Esophagus (tissue), 2 donors: ENCODE results near the gene PTPN3. TPM values are rescaled to one million over a fixed set of nuclear protein-coding genes. Genes with fewer than 3 reads are reported as not detected.
"Not testable (repeated sequence)": the region's sequence is repeated elsewhere in the genome, so short reads cannot be mapped to it uniquely, and the experiment has no call there.

Source experiments
- H3K27ac ChIP-seq, 2 donors: one replicate each; pipeline ENCODE4 v1.5.1; 2013; ENCODE audit warnings: low read depth in 2 of 2, mild to moderate bottlenecking in 2 of 2, inconsistent platforms in 1 of 2, low read length in 1 of 2, moderate library complexity in 1 of 2
- H3K27me3 ChIP-seq, 2 donors: one replicate each; pipeline ENCODE4 v1.6.1; 2013; ENCODE audit warnings: low read length in 2 of 2, control low read depth in 1 of 2, mild to moderate bottlenecking in 1 of 2; ENCODE audit not compliant: insufficient read depth in 2 of 2, control insufficient read depth in 1 of 2
- H3K36me3 ChIP-seq, 2 donors: one replicate each; pipeline ENCODE4 v1.6.1; 2013; ENCODE audit warnings: low read length in 1 of 2; ENCODE audit not compliant: control insufficient read depth in 2 of 2, insufficient read depth in 2 of 2
- H3K4me1 ChIP-seq, 2 donors: one replicate each; pipeline ENCODE4 v1.6.1; 2013; ENCODE audit warnings: low read length in 1 of 2; ENCODE audit not compliant: control insufficient read depth in 2 of 2, insufficient read depth in 2 of 2
- H3K4me3 ChIP-seq, 2 donors: one replicate each; pipeline ENCODE4 v1.5.1; 2013; ENCODE audit warnings: low read length in 2 of 2, mild to moderate bottlenecking in 2 of 2, low read depth in 1 of 2, moderate library complexity in 1 of 2
- H3K9me3 ChIP-seq, 2 donors: one replicate each; pipeline ENCODE4 v1.6.1; 2013; ENCODE audit warnings: mild to moderate bottlenecking in 2 of 2, low read depth in 1 of 2, low read length in 1 of 2, moderate library complexity in 1 of 2; ENCODE audit not compliant: control insufficient read depth in 2 of 2, insufficient read depth in 1 of 2
- WGBS, 2 donors: extraction: QIAGEN DNeasy Blood & Tissue Kit; methylation state at CpG; one replicate each; pipeline ENCODE4 v1.1.7; 2013; 5-methylcytosine and 5-hydroxymethylcytosine counted together
- polyA plus RNA-seq, 2 donors: library from polyadenylated mRNA; stranded (reverse); fragments of 200-250 nt; gene quantifications; one replicate each; pipeline ENCODE4 v1.2.3, GENCODE V29; 2013
- donor health status: healthy with polysubstance abuse.
- donor health status: Bipolar disorder and iron deficiency.

PTPN3 gene, protein sequence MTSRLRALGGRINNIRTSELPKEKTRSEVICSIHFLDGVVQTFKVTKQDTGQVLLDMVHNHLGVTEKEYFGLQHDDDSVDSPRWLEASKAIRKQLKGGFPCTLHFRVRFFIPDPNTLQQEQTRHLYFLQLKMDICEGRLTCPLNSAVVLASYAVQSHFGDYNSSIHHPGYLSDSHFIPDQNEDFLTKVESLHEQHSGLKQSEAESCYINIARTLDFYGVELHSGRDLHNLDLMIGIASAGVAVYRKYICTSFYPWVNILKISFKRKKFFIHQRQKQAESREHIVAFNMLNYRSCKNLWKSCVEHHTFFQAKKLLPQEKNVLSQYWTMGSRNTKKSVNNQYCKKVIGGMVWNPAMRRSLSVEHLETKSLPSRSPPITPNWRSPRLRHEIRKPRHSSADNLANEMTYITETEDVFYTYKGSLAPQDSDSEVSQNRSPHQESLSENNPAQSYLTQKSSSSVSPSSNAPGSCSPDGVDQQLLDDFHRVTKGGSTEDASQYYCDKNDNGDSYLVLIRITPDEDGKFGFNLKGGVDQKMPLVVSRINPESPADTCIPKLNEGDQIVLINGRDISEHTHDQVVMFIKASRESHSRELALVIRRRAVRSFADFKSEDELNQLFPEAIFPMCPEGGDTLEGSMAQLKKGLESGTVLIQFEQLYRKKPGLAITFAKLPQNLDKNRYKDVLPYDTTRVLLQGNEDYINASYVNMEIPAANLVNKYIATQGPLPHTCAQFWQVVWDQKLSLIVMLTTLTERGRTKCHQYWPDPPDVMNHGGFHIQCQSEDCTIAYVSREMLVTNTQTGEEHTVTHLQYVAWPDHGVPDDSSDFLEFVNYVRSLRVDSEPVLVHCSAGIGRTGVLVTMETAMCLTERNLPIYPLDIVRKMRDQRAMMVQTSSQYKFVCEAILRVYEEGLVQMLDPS
- polyA plus RNA-seq: 10 to 100 TPM; 14.7 to 29.2 TPM

DNA sequence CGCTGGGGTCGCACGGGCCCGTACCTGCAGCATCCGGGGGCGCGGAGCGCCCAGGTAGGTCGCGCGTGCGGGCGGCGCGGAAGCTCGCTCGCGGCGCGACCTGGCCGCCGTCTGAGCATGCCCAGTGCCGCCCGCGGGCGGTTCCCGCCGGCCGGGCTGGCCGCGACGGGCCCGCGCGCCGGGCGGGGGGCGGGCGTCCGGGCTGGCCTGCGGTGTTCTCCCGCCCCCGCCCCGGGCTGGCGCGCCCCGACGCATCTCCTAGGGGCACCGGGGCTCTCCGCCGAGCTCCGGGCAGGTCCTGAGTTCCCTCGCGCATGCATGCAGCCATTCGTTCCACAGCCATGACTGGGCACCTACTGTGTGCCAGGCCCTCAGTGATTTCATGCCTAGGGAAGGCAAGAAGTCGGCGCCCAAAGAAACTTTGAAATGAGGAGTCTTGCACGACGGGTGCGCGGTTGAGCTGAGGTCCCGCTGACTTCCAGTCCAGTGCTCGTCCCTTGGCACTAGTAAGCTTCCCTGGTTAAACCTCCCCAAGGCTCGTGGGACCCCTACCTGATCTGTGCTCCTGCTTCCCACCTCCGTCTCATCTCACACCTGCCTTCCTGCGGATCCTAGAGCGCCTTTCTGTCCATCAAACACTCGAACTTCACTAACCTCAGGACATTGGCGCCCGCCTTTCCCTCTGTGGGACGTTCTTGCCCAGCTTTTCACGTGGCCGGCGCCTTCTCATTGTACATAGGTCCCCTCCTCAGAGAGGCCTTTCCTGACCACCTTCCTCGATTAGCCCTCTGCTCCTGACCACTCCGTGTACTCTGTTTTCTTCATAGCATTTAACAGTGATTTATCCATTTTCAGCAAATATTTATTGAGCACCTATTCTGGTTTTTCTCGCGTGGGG, at the start of gene PTPN3:
TSS of gene PTPN3 (minus strand) at position 113 of the 898 bp plus-strand sequence. CDS start 34,873 bp downstream, outside the sequence.
- Histone ChIP-seq H3K27me3 (no peaks in the 10 kb centered on the region), H3K36me3 (peaks cover 0 to 9% of the 10 kb centered on the region in 2 donors), H3K9me3 (no peaks in the 10 kb centered on the region), H3K27ac (peak within 1 kb of the TSS; percentile 57 to 85), H3K4me1 (peaks cover 3% of the 10 kb centered on the region in 2 donors), H3K4me3 (peak within 1 kb of the TSS; percentile 73 to 80)
- 11% methylated on average over 66 to 78 of the region's 78 CpGs for WGBS, 2 donors

DNA sequence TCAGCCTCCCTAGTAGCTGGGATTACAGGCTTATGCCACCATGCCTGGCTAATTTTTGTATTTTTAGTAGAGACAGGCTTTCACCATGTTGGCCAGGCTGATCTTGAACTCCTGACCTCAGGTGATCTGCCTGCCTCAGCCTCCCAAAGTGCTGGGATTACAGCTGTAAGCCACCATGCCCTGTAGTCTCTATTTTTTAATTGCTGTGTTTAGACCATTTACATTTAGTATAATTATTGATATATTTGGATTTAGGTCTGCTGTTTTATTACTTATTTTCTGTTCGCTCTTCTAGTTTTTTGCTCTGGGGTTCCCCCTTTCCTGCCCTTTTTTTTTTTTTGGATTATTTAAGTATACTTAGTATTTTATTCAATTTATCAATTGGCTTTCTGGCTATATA, 46.8 kb upstream of the PTPN3 start:
- not testable (repeated sequence) for H3K27ac ChIP-seq, H3K4me3 ChIP-seq, H3K27me3 ChIP-seq, H3K4me1 ChIP-seq, H3K36me3 ChIP-seq, H3K9me3 ChIP-seq
- 96 to 97% methylated on average over 1 of the region's 1 CpG for WGBS, 2 donors

DNA sequence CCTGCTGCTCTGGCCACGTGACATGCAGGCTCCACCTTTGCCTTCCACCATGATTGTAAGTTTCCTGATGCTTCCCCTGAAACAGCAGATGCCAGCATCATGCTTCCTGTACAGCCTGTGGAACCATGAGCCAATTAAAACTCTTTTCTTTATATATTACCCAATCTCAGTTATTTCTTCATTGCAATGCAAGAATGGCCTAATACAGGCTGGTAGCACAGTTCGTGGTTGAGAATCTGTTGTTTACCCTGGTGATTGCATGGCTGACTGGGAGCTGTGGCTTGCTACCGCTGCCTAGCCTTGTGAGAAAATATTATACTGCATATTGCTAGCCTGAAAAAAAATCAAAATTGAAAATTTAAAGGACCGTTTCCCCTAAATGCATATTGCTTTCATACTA, 44.8 kb upstream of the PTPN3 start:
- Histone ChIP-seq H3K36me3 (no peaks in the 10 kb centered on the region), H3K27me3 (no peaks in the 10 kb centered on the region), H3K4me1 (no peaks in the 10 kb centered on the region), H3K4me3 (no peak overlapping the region), H3K27ac (no peak overlapping the region), H3K9me3 (peaks cover 2 to 4% of the 10 kb centered on the region in 2 donors)
- WGBS, 2 donors: 57 to 78% methylated on average over 4 of the region's 4 CpGs

DNA sequence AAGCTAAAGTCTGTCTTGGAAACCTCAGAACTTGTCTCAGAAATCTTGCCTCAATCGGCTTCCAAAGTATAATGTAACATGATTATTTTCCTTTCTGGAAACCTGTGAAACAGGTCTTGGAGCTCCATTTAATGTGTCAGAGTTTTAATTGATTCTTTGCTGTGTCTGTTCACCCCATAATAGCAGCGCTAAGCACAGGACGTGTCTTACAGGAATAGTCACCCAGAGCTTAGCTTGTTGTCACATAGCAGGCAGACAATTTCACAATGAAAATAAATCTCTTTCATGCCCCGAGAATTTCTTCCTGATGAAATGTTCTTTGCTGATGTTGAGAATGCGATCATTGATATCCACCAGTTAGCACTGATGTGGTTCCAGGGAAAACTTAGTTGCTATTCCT, 40.2 kb upstream of the PTPN3 start:
- Histone ChIP-seq H3K27me3 (no peaks in the 10 kb centered on the region), H3K27ac (peak overlapping the region in 1 of 2 donors; percentile 79), H3K9me3 (peaks cover 2 to 3% of the 10 kb centered on the region in 2 donors), H3K4me1 (no peaks in the 10 kb centered on the region), H3K36me3 (no peaks in the 10 kb centered on the region), H3K4me3 (peak overlapping the region in 1 of 2 donors; percentile 34)
- WGBS, 2 donors: 47 to 58% methylated on average over 5 of the region's 5 CpGs

DNA sequence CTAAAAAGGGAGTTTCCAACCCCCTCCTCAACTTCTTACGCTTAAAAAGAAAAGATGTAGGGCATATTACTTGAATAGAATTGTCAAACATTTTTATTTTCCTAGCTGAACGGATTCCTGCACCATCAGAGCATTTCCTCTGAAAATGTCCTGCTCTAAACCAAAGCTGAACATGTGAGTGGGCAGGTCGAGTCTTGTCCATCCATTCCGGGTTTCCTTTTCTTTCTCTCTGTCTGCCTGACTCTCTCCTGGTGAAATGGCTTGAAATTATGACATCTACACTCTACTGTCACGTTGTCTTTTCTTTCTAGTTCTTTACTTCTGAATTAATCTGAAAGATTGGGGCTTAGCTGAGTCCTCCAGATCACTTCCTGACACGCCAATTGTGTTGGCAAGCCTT, 39.2 kb upstream of the PTPN3 start:
- H3K27ac ChIP-seq: peak overlapping the region; percentile 67 to 79
- H3K27me3 ChIP-seq: no peaks in the 10 kb centered on the region
- H3K9me3 ChIP-seq: peaks cover 0 to 3% of the 10 kb centered on the region in 2 donors
- H3K36me3 ChIP-seq: no peaks in the 10 kb centered on the region
- WGBS, 2 donors: 35 to 50% methylated on average over 6 of the region's 6 CpGs
- peak overlapping the region in 1 of 2 donors; percentile 34 for H3K4me3 ChIP-seq
- H3K4me1 ChIP-seq: no peaks in the 10 kb centered on the region

DNA sequence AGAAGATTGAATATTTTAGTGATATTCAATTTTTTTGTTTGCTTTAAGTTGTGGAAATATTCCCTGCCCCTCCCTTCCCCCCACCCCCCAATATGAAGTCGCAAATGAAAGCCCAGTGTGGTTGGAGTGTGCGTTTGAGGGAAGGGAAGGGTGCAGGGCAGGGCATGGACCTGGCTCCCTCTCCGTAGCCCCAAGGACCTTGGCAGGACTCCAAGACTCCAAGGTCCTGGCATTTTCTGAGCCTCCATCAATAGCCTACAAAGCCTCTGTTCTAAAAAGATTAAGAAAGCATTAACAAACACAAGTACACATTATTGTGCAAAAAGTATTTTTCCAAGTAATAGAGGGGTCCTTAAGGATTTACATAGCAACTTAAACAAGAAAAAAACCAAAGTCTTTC, 38.8 kb upstream of the PTPN3 start:
- Histone ChIP-seq H3K27ac (peak overlapping the region in 1 of 2 donors; percentile 61), H3K4me3 (no peak overlapping the region), H3K36me3 (no peaks in the 10 kb centered on the region), H3K4me1 (no peaks in the 10 kb centered on the region), H3K9me3 (peaks cover 0 to 3% of the 10 kb centered on the region in 2 donors), H3K27me3 (no peaks in the 10 kb centered on the region)
- 45% methylated on average over 3 of the region's 3 CpGs for WGBS, 2 donors

DNA sequence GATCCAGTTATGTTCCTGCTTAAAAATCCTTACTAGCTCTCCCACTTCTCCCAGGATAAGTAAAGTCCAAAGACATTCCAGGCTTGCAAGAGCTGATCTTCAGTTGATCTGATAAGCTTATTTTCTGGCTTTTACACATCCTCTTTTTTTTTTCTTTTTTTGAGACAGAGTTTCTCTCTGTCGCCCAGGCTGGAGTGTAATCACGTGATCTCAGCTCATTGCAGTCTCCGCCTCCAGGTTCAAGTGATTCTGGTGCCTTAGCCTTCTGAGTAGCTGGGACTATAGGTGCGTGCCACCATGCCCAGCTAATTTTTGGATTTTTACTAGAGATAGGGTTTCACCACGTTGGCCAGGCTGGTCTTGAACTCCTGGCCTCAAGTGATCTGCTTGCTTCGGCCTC, 37.3 kb upstream of the PTPN3 start:
- no peak overlapping the region for H3K4me3 ChIP-seq
- WGBS, 2 donors: 86 to 87% methylated on average over 6 of the region's 6 CpGs
- peaks cover 0 to 3% of the 10 kb centered on the region in 2 donors for H3K9me3 ChIP-seq
- H3K36me3 ChIP-seq: no peaks in the 10 kb centered on the region
- no peaks in the 10 kb centered on the region for H3K4me1 ChIP-seq
- H3K27me3 ChIP-seq: no peaks in the 10 kb centered on the region
- no peak overlapping the region for H3K27ac ChIP-seq

DNA sequence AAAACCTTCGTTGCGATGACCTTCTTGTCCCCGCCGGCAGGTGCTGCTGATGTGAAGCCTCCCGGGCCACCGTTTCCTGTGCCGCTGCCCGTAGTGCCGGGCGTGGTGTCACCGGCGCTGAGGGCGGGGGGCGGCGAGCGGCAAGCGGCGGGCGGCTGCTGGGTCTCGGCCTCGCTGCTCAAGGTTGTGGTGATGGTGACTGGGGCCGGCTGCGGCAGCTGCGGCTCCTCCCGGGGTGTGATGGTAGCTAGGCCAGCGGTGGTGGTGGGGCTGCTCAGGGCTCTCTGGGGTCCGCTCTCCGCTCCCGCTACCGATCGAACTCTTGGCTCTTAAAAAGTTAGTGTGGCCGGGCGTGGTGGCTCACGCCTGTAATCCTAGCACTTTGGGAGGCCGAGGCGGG, 36.0 kb upstream of the PTPN3 start:
- H3K4me1 ChIP-seq: no peaks in the 10 kb centered on the region
- WGBS, 2 donors: 95% methylated on average over 33 to 36 of the region's 36 CpGs
- H3K9me3 ChIP-seq: peaks cover 0 to 3% of the 10 kb centered on the region in 2 donors
- H3K4me3 ChIP-seq: no peak overlapping the region
- H3K36me3 ChIP-seq: no peaks in the 10 kb centered on the region
- no peaks in the 10 kb centered on the region for H3K27me3 ChIP-seq
- no peak overlapping the region for H3K27ac ChIP-seq

DNA sequence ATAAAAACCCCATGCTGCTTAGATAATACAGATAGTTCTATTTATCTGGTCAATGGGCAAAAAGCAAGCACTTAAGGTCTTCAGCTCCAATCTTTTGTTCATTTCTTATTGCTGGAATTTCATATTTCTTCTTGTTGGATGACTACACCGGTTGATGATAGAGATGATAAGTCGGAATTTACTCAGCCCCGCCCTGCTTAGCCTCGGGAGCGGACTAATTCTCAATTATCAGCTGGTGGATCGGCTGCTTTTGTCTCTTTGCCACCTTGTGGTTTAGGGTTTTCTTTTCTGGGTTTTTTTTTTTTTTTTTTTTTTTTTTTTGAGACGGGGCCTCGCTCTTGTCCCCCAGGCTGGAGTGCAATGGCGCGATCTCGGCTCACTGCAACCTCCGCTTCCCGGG, 34.5 kb upstream of the PTPN3 start:
- 47 to 73% methylated on average over 13 of the region's 13 CpGs for WGBS, 2 donors
- H3K27ac ChIP-seq, H3K4me1 ChIP-seq, H3K9me3 ChIP-seq, H3K4me3 ChIP-seq, H3K27me3 ChIP-seq, H3K36me3 ChIP-seq: not testable (repeated sequence)
